ENCODE measurements around the gene SRMS. TPM values are rescaled to one million over a fixed set of nuclear protein-coding genes. Genes with fewer than 3 reads are reported as not detected.
"Not testable (repeated sequence)": the region's sequence is repeated elsewhere in the genome, so short reads cannot be mapped to it uniquely, and the experiment has no call there.

Gene SRMS
- polyA plus RNA-seq, 1 donor from 2014 or later: not detected

GRCh38 chr20:63572071-63572787 is 24.7 kb upstream of the SRMS start:
- H3K9me3 ChIP-seq (ENCODE audit: low read length): no peaks in the 10 kb centered on the region
- no peak overlapping the region for H3K4me3 ChIP-seq (ENCODE audit: low read length)
- H3K9ac ChIP-seq (ENCODE audit: low read length): no peak overlapping the region
- H3K9me2 ChIP-seq (ENCODE audit: insufficient read depth, low read length): no peaks in the 10 kb centered on the region
- H3K27me3 ChIP-seq (ENCODE audit: insufficient read depth, low read depth, low read length): no peaks in the 10 kb centered on the region
- TF ChIP-seq RAD21 (conservative IDR thresholded peaks at IDR 0.05): no peak
- no peak for TF ChIP-seq SMC3 (conservative IDR thresholded peaks at IDR 0.05; ENCODE audit: poor library complexity)
- TF ChIP-seq EP300 (conservative IDR thresholded peaks at IDR 0.05; ENCODE audit: poor library complexity, severe bottlenecking): no peak
- no peak for TF ChIP-seq REST (IDR thresholded peaks at IDR 0.05; ENCODE audit: borderline replicate concordance)
- no peak for TF ChIP-seq CTCF (IDR thresholded peaks at IDR 0.05; ENCODE audit: poor library complexity, severe bottlenecking)
- TF ChIP-seq POLR2AphosphoS5 (IDR thresholded peaks at IDR 0.05): no peak
- no peak for TF ChIP-seq TAF1 (IDR thresholded peaks at IDR 0.05; ENCODE audit: low read depth)
- no peak for TF ChIP-seq MXI1 (conservative IDR thresholded peaks at IDR 0.05; ENCODE audit: poor library complexity, severe bottlenecking)
- no peak for TF ChIP-seq EZH2 (IDR thresholded peaks at IDR 0.05; ENCODE audit: borderline replicate concordance, insufficient read depth, low read length, poor library complexity, severe bottlenecking)
- no peak overlapping the region for H3K4me2 ChIP-seq (ENCODE audit: low read length)
- H2AFZ ChIP-seq (ENCODE audit: low read depth, low read length): no peak overlapping the region
- H3K79me2 ChIP-seq (replicated peaks; ENCODE audit: insufficient read depth, low read length): no peaks in the 10 kb centered on the region
- H3K36me3 ChIP-seq (ENCODE audit: insufficient read depth, low read length): no peaks in the 10 kb centered on the region
- no peaks in the 10 kb centered on the region for H4K20me1 ChIP-seq (ENCODE audit: insufficient read depth)
- no peaks in the 10 kb centered on the region for H3F3A ChIP-seq (ENCODE audit: insufficient read depth, low read length, poor library complexity, severe bottlenecking)
- H3K27ac ChIP-seq (ENCODE audit: low read length): no peak overlapping the region

- H3K79me2 ChIP-seq (replicated peaks; ENCODE audit: insufficient read depth, low read length); H3K27me3 ChIP-seq (ENCODE audit: insufficient read depth, low read depth, low read length); H3K4me2 ChIP-seq (ENCODE audit: low read length); H3K36me3 ChIP-seq (ENCODE audit: insufficient read depth, low read length); H3K9ac ChIP-seq (ENCODE audit: low read length); H3K9me3 ChIP-seq (ENCODE audit: low read length); H3K27ac ChIP-seq (ENCODE audit: low read length); H3F3A ChIP-seq (ENCODE audit: insufficient read depth, low read length, poor library complexity, severe bottlenecking); H4K20me1 ChIP-seq (ENCODE audit: insufficient read depth); H2AFZ ChIP-seq (ENCODE audit: low read depth, low read length); H3K9me2 ChIP-seq (ENCODE audit: insufficient read depth, low read length); H3K4me3 ChIP-seq (ENCODE audit: low read length): not testable (repeated sequence)
These were observed 23.5 kb upstream of the SRMS start for GRCh38 chr20:63571087-63571478.

All from neural cell (in vitro differentiated cells).